H1 (cell line): ENCODE results near the gene TNFAIP8L3. TPM values are rescaled to one million over a fixed set of nuclear protein-coding genes. Genes with fewer than 3 reads are reported as not detected.

Experiments
- CHD7 ChIP-seq: fragments of 300-600 bp; sonication (generic); IDR thresholded peaks from 2 replicates; pipeline ENCODE4 v1.7.1; 2012; ENCODE audit warnings: low read length, moderate library complexity, mild to moderate bottlenecking, inconsistent platforms; ENCODE audit not compliant: insufficient replicate concordance
- CREB1 ChIP-seq: IDR thresholded peaks from 2 replicates; pipeline ENCODE4 v1.6.1; 2012; ENCODE audit warnings: inconsistent platforms
- PHF8 ChIP-seq: fragments of 200-600 bp; sonication (generic); conservative IDR thresholded peaks from 2 replicates; pipeline ENCODE4 v1.7.1; 2012; ENCODE audit warnings: low read depth, mild to moderate bottlenecking, inconsistent platforms, low read length, moderate library complexity
- POU5F1 ChIP-seq: IDR thresholded peaks from 2 replicates; pipeline ENCODE4 v1.6.1; 2011; ENCODE audit warnings: low read depth, mild to moderate bottlenecking, low read length, moderate library complexity
- SIRT6 ChIP-seq: IDR thresholded peaks from one replicate; pipeline ENCODE4 v1.7.1; 2012; ENCODE audit warnings: low read length, inconsistent platforms
- SRF ChIP-seq: IDR thresholded peaks from 2 replicates; pipeline ENCODE4 v1.6.1; 2011; ENCODE audit warnings: mild to moderate bottlenecking, low read depth, low read length, moderate library complexity
- polyA plus RNA-seq, 7 experiments: library from polyadenylated mRNA; depleted of rRNA in 3 of 7; stranded (reverse) in 5 of 7; unstranded in 2 of 7; fragments of >200 nt in 5 of 7; fragments of 200-250 nt in 2 of 7; gene quantifications; 1 replicate in 5 of 7; 2 replicates in 1 of 7; 4 replicates in 1 of 7; pipeline versions ENCODE4 v1.2.1 to v1.2.3, GENCODE V29; 2011 to 2013; ENCODE audit warnings: missing spikeins in 2 of 7, mixed read lengths in 2 of 7
- total RNA-seq: library from RNA; stranded (reverse); fragmentation: NEBNext Ultra II Directional; extraction: Animal tissue kit (Norgen Biotek cat#: 25700); gene quantifications from 2 replicates; pipeline ENCODE4 v1.2.1, GENCODE V29; 2021

The TNFAIP8L3 gene
- total and polyA plus RNA-seq, 2 of the 8 experiments (the other 6 are each of a cell fraction or from before 2014, with no cell fraction given): 0.23 to 0.67 TPM

- TF ChIP-seq CHD7 (no peak), SRF (no peak), SIRT6 (no peak), PHF8 (no peak), CREB1 (no peak), POU5F1 (no peak)
Measured at GRCh38 chr15:51074926-51075325, 19.8 kb downstream of the TNFAIP8L3 start (continued).
